Suprapubic skin (tissue), 4 donors: ENCODE data around the gene SECISBP2. TPM values are rescaled to one million over a fixed set of nuclear protein-coding genes. Genes with fewer than 3 reads are reported as not detected.

Experiments used
- DNase-seq, 2 donors: peaks; one replicate each; pipeline ENCODE4 v3.0.0-alpha.2; 2019; ENCODE audit warnings: low spot score in 2 of 2
- H3K27ac ChIP-seq: fragments of 200-600 bp; sonication (generic); one replicate; pipeline ENCODE4 v1.5.1; 2019
- H3K27me3 ChIP-seq: fragments of 200-600 bp; sonication (generic); one replicate; pipeline ENCODE4 v1.5.1; 2019
- H3K36me3 ChIP-seq: fragments of 200-600 bp; sonication (generic); one replicate; pipeline ENCODE4 v1.5.1; 2019
- H3K4me1 ChIP-seq: fragments of 200-600 bp; sonication (generic); one replicate; pipeline ENCODE4 v1.5.1; 2019
- H3K4me3 ChIP-seq: fragments of 200-600 bp; sonication (generic); one replicate; pipeline ENCODE4 v1.5.1; 2019; ENCODE audit warnings: mild to moderate bottlenecking
- H3K9me3 ChIP-seq: fragments of 200-600 bp; sonication (generic); one replicate; pipeline ENCODE4 v1.5.1; 2019
- EP300 ChIP-seq: sonication (generic); formaldehyde crosslinking; IDR thresholded peaks from one replicate; pipeline ENCODE4 v1.6.1; 2017; ENCODE audit warnings: antibody characterized with exemption
- POLR2A ChIP-seq, 2 donors: fragments of 450-650 bp; IDR thresholded peaks; one replicate each; pipeline ENCODE4 v1.6.1; 2017; ENCODE audit warnings: antibody characterized with exemption in 2 of 2, mild to moderate bottlenecking in 2 of 2, moderate library complexity in 2 of 2
- POLR2AphosphoS5 ChIP-seq, 3 donors: sonication (generic); formaldehyde crosslinking; IDR thresholded peaks; one replicate each; pipeline ENCODE4 v1.6.1; 2017; ENCODE audit warnings: antibody characterized with exemption in 3 of 3
- WGBS: methylation state at CpG from one replicate; pipeline ENCODE4 v1.1.5; 2018; 5-methylcytosine and 5-hydroxymethylcytosine counted together
- total RNA-seq, 4 donors: library from RNA; depleted of rRNA; stranded (reverse); fragments of >200 nt; gene quantifications; one replicate each; pipeline ENCODE4 v1.1.0, GENCODE V29; 2016
- TF ChIP-seq, protein P1 (sequence below), 2 donors: fragments of 200-600 bp in 1 of 2; fragments of 450-650 bp in 1 of 2; sonication (generic) in 1 of 2; IDR thresholded peaks; one replicate each; pipeline ENCODE4 v1.5.1; 2016 to 2019; ENCODE audit warnings: antibody characterized with exemption in 2 of 2, mild to moderate bottlenecking in 1 of 2, moderate library complexity in 1 of 2

Gene SECISBP2
- total RNA-seq, 4 donors from 2014 or later: 43.6 to 111 (median 60.8) TPM

DNA sequence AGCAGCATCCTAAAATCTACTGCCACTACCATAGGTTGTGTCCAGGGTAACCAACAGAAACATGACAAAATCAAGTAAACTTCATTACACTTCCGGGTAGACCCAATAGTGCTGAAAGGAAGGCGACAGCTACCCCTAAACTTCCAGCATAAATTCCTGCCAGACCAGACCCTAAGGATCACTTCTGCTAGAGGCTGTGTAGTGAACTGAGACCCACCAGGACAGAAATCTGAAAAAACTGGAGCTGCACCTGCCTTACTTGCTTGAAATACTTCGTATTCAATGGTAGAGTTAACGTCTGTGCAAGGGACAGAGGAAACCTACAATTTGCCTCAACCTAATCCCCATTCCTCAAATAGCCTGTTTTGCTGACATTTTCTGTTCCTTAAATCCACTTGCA is 1.0 kb upstream of the SECISBP2 start:
- peaks cover 49% of the 10 kb centered on the region for H3K4me1 ChIP-seq
- no peak overlapping the region for H3K27ac ChIP-seq
- H3K36me3 ChIP-seq: no peaks in the 10 kb centered on the region
- no peak for DNase-seq
- WGBS: 91% methylated on average over 4 of the region's 4 CpGs
- no peaks in the 10 kb centered on the region for H3K27me3 ChIP-seq
- TF ChIP-seq POLR2A (IDR thresholded peaks at IDR 0.05): no peak
- TF ChIP-seq, protein P1, sequence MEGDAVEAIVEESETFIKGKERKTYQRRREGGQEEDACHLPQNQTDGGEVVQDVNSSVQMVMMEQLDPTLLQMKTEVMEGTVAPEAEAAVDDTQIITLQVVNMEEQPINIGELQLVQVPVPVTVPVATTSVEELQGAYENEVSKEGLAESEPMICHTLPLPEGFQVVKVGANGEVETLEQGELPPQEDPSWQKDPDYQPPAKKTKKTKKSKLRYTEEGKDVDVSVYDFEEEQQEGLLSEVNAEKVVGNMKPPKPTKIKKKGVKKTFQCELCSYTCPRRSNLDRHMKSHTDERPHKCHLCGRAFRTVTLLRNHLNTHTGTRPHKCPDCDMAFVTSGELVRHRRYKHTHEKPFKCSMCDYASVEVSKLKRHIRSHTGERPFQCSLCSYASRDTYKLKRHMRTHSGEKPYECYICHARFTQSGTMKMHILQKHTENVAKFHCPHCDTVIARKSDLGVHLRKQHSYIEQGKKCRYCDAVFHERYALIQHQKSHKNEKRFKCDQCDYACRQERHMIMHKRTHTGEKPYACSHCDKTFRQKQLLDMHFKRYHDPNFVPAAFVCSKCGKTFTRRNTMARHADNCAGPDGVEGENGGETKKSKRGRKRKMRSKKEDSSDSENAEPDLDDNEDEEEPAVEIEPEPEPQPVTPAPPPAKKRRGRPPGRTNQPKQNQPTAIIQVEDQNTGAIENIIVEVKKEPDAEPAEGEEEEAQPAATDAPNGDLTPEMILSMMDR (IDR thresholded peaks at IDR 0.05): no peak
- TF ChIP-seq POLR2AphosphoS5 (IDR thresholded peaks at IDR 0.05): no peak
- TF ChIP-seq EP300: no peak
- H3K4me3 ChIP-seq: peak overlapping the region; percentile 80
- no peaks in the 10 kb centered on the region for H3K9me3 ChIP-seq

DNA sequence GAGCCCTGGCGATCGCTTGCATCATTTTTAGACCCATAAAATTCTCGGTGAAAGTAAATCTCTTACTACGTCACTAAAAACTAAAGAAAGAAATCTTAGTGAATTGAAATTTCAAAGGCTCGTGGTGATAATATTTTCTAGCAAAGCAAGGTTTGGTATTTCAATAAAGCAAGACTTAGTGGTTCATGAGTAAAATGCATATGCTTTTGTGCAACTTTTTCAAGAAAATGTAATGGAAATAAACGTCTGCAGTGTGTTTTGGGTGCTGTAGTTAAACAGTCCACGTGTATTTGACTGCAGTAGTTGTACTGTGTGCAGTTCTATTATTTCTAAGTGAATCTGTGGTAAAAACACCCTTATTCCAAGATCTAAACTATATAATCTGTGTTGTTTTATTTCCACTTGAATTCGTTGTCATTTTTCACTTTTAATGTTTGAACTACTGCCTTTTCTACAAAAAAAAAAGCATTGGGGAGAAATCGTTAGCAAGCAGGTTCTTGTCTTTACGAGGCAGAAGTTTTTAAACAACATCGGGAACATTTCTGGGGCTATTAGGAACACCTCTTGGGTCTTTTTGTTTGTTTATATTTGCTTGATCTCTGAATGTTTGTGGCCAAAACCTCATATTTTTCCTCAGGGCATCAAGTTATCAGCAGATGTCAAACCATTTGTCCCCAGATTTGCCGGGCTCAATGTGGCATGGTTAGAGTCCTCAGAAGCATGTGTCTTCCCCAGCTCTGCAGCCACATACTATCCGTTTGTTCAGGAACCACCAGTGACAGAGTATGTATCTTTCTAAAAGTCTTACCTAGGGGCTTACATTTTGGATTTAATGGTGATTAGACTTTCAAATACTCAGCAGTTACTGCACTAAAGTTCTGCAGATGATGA is 960 bp downstream of the SECISBP2 start:
- DNase-seq: no peak
- peak overlapping the region; percentile 100 for H3K27ac ChIP-seq
- WGBS: 3% methylated on average over 13 of the region's 13 CpGs
- H3K4me1 ChIP-seq: peaks cover 46% of the 10 kb centered on the region
- H3K27me3 ChIP-seq: no peaks in the 10 kb centered on the region
- H3K36me3 ChIP-seq: no peaks in the 10 kb centered on the region
- TF ChIP-seq POLR2AphosphoS5 (IDR thresholded peaks at IDR 0.05) (no peak), EP300 (no peak), POLR2A (IDR thresholded peaks at IDR 0.05) (no peak)
- TF ChIP-seq, protein P1 (IDR thresholded peaks at IDR 0.05): no peak
- H3K4me3 ChIP-seq: peak overlapping the region; percentile 80
- no peaks in the 10 kb centered on the region for H3K9me3 ChIP-seq

DNA sequence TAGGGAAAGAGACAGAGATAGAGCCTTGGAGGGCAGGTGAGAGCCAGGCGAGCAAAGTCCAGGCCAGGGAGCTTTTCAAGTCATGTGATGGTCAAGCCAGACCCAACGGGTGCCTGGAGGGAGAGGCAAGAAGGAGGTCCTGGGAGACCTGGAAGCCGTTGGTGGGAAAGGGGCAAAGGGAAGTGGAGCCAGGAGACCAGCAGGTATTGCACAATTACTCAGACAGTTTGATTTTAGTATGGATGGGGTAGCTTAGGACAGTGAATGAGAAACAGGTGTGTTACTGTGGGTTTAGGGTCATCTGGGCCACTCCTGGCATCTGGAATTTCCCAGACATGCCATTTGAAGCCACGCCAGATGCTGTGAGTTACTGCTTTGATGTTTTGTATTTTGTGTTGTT is 5.1 kb downstream of the SECISBP2 start:
- Histone ChIP-seq H3K36me3 (peaks cover 27% of the 10 kb centered on the region), H3K9me3 (no peaks in the 10 kb centered on the region), H3K4me3 (no peak overlapping the region), H3K4me1 (peaks cover 38% of the 10 kb centered on the region), H3K27me3 (no peaks in the 10 kb centered on the region), H3K27ac (no peak overlapping the region)
- TF ChIP-seq POLR2A (IDR thresholded peaks at IDR 0.05) (no peak), POLR2AphosphoS5 (IDR thresholded peaks at IDR 0.05) (no peak), EP300 (no peak)
- TF ChIP-seq, protein P1 (IDR thresholded peaks at IDR 0.05): no peak
- 60% methylated on average over 4 of the region's 4 CpGs for WGBS
- no peak for DNase-seq

DNA sequence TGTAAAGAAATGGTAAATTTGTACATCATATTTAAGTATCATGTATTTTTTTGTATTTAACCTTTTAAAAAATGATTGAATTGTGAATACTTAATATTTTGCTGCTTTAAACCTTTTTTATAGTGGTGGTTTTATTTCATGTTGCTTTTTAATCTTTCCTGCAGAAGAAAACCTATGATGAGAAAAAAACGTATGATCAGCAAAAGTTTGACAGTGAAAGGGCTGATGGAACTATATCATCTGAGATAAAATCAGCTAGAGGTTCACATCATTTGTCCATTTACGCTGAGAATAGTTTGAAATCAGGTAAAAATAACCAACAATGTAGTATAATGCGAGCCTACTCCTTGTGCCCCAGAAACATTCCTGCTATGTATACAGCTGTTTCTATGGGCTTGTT is 7.4 kb downstream of the SECISBP2 start:
- H3K27ac ChIP-seq: no peak overlapping the region
- no peak for DNase-seq
- H3K27me3 ChIP-seq: no peaks in the 10 kb centered on the region
- no peak overlapping the region for H3K4me3 ChIP-seq
- WGBS: 92% methylated on average over 3 of the region's 3 CpGs
- no peaks in the 10 kb centered on the region for H3K9me3 ChIP-seq
- no peak for TF ChIP-seq EP300
- TF ChIP-seq POLR2AphosphoS5 (IDR thresholded peaks at IDR 0.05): no peak
- TF ChIP-seq POLR2A (IDR thresholded peaks at IDR 0.05): no peak
- TF ChIP-seq, protein P1 (IDR thresholded peaks at IDR 0.05): no peak
- H3K36me3 ChIP-seq: peaks cover 50% of the 10 kb centered on the region
- peaks cover 20% of the 10 kb centered on the region for H3K4me1 ChIP-seq

DNA sequence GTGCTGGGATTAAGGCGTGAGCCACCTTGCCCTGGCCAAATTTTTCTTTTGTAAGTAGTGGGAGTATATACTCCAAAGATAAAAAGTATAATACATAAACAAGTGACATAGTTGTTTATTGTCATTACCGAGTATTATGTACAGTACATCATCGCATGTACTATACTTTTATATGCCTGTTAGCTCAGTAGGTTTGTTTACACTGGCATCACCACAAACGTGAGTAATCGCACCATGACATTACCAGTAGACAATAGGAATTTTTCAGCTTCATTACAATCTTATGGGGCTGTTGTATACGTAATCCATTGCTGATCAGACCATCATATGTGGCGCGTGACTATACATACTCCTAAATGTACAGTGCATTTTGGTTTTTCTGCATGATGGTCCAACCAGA is 9.8 kb downstream of the SECISBP2 start:
- WGBS: 86% methylated on average over 8 of the region's 8 CpGs
- TF ChIP-seq EP300: no peak
- no peak for TF ChIP-seq POLR2AphosphoS5 (IDR thresholded peaks at IDR 0.05)
- TF ChIP-seq POLR2A (IDR thresholded peaks at IDR 0.05): no peak
- TF ChIP-seq, protein P1 (IDR thresholded peaks at IDR 0.05): no peak
- no peaks in the 10 kb centered on the region for H3K9me3 ChIP-seq
- no peaks in the 10 kb centered on the region for H3K27me3 ChIP-seq
- no peak overlapping the region for H3K4me3 ChIP-seq
- DNase-seq: no peak
- no peak overlapping the region for H3K27ac ChIP-seq
- H3K36me3 ChIP-seq: peaks cover 72% of the 10 kb centered on the region
- peaks cover 13% of the 10 kb centered on the region for H3K4me1 ChIP-seq
